CD4-positive, alpha-beta T cell (primary cell): Measurements from ENCODE around the gene CDS2. TPM values are rescaled to one million over a fixed set of nuclear protein-coding genes. Genes with fewer than 3 reads are reported as not detected.

Experiments
- ATAC-seq: fragments of 200-7000 bp; cut with Tn5 transposase; one replicate; pipeline ENCODE4 v1.10.0; 2022; ENCODE audit warnings: mild to moderate bottlenecking; ENCODE audit not compliant: poor library complexity
- CTCF ChIA-PET: fragments of 350-600 bp; sonication (Branson Sonifier 250); formaldehyde crosslinking; loops from one replicate; lab custom pipeline; 2021; ENCODE audit warnings: antibody characterized with exemption, inconsistent platforms; lab: Charles Lee
- POLR2A ChIA-PET: fragments of 350-600 bp; sonication (Branson Sonifier 250); formaldehyde crosslinking; loops from one replicate; lab custom pipeline; 2021; ENCODE audit warnings: antibody characterized with exemption, inconsistent platforms; lab: Charles Lee
- DNase-seq, 14 experiments: peaks; one replicate each; pipeline ENCODE4 v3.0.0-alpha.2; 2013 to 2020; ENCODE audit warnings: mixed read lengths in 2 of 14
- H3K27ac ChIP-seq, 2 donors: one replicate each; pipeline versions ENCODE4 v1.5.1 to v1.7.0; 2013; ENCODE audit warnings: low read length in 2 of 2, low read depth in 1 of 2, mild to moderate bottlenecking in 1 of 2
- H3K27me3 ChIP-seq, 2 experiments: 1 replicate in 1 of 2; 2 replicates in 1 of 2; pipeline versions ENCODE4 v1.6.1 to v1.7.0; 2013; ENCODE audit warnings: low read length in 2 of 2, control low read depth in 1 of 2, mild to moderate bottlenecking in 1 of 2, moderate library complexity in 1 of 2; ENCODE audit not compliant: insufficient read depth in 2 of 2, control insufficient read depth in 1 of 2
- H3K36me3 ChIP-seq: one replicate; pipeline ENCODE4 v1.6.1; 2013; ENCODE audit warnings: low read length, control low read depth; ENCODE audit not compliant: insufficient read depth
- H3K4me1 ChIP-seq: one replicate; pipeline ENCODE4 v1.6.1; 2013; ENCODE audit warnings: low read length, control low read depth; ENCODE audit not compliant: insufficient read depth
- H3K4me3 ChIP-seq: one replicate; pipeline ENCODE4 v1.5.1; 2013; ENCODE audit warnings: mild to moderate bottlenecking, low read length, moderate library complexity
- H3K9me3 ChIP-seq, 2 experiments: 1 replicate in 1 of 2; 2 replicates in 1 of 2; pipeline versions ENCODE4 v1.6.1 to v1.7.0; 2013; ENCODE audit warnings: low read length in 2 of 2, mild to moderate bottlenecking in 2 of 2, control low read depth in 1 of 2, moderate library complexity in 1 of 2; ENCODE audit not compliant: control insufficient read depth in 1 of 2, insufficient read depth in 1 of 2
- H3K27ac Mint-ChIP-seq: one replicate; pipeline ENCODE4 v1.8.0; 2020; ENCODE audit warnings: mixed read lengths
- H3K27me3 Mint-ChIP-seq: one replicate; pipeline ENCODE4 v1.8.0; 2021; ENCODE audit warnings: mixed read lengths
- H3K36me3 Mint-ChIP-seq: one replicate; pipeline ENCODE4 v1.8.0; 2021; ENCODE audit warnings: low read depth, mixed read lengths
- H3K4me1 Mint-ChIP-seq: one replicate; pipeline ENCODE4 v1.8.0; 2021; ENCODE audit warnings: low read depth, mixed read lengths
- H3K4me3 Mint-ChIP-seq: one replicate; pipeline ENCODE4 v1.8.0; 2020; ENCODE audit warnings: mild to moderate bottlenecking, mixed read lengths
- H3K9me3 Mint-ChIP-seq: one replicate; pipeline ENCODE4 v1.8.0; 2020; ENCODE audit warnings: mixed read lengths
- CTCF ChIP-seq: fragments of 200-600 bp; IDR thresholded peaks from one replicate; pipeline ENCODE4 v1.8.0; 2022; ENCODE audit warnings: antibody characterized with exemption, mild to moderate bottlenecking
- intact Hi-C, 2 experiments: fragments of 100-400 bp; cut with DNase I in 1 of 2; cut with micrococcal nuclease in 1 of 2; formaldehyde crosslinking; loops; one replicate each; pipeline versions ENCODE4 v1.15.1 to v1.9.0; 2023 to 2025; cut with DNase I, micrococcal nuclease
- total RNA-seq, 174 experiments: library from RNA in 2 of 174; stranded (reverse) in 2 of 174; gene quantifications; one replicate each; pipeline ENCODE4 v1.2.3 and lab custom pipeline; 2021 to 2026

The CDS2 gene
- total RNA-seq, 2 experiments from 2014 or later: 62.4 to 65.0 TPM

DNA sequence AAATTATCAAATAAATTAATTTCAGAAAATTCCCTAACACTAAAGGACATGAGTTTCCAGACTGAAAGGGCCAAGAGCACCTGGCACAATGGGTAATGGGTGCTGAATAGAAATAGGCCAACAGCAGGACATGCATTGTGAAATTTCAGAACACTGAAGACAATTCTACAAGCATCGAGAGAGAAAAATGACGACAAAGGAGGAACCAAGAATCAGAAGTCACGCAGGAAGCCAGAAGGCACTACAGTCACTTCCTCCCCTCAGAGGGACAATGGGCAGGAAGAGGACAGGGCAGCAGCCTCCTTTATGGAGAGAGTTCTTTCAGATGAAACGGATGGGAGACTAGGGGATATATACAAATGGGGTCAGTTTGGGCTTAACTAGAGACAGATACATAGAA lies 36.6 kb upstream of the CDS2 start:
- Mint-ChIP-seq H3K4me3 (no peak overlapping the region), H3K27me3 (no peaks in the 10 kb centered on the region), H3K36me3 (peaks cover 17% of the 10 kb centered on the region), H3K27ac (peak overlapping the region; percentile 32), H3K4me1 (peaks cover 20% of the 10 kb centered on the region), H3K9me3 (no peaks in the 10 kb centered on the region)
- POLR2A ChIA-PET: no interaction called here
- ATAC-seq (peak; percentile 29), DNase-seq (peak in 5 of 14 experiments; percentile 13 to 67 (median 58))
- no peak overlapping the region for H3K4me3 ChIP-seq
- peaks cover 9% of the 10 kb centered on the region for H3K4me1 ChIP-seq
- H3K9me3 ChIP-seq: no peaks in the 10 kb centered on the region
- TF ChIP-seq CTCF: no peak
- peak overlapping the region; percentile 5 to 18 for H3K27ac ChIP-seq
- H3K36me3 ChIP-seq: peaks cover 3% of the 10 kb centered on the region
- intact Hi-C loops: no loop called here
- H3K27me3 ChIP-seq: no peaks in the 10 kb centered on the region
- CTCF ChIA-PET: no interaction called here

DNA sequence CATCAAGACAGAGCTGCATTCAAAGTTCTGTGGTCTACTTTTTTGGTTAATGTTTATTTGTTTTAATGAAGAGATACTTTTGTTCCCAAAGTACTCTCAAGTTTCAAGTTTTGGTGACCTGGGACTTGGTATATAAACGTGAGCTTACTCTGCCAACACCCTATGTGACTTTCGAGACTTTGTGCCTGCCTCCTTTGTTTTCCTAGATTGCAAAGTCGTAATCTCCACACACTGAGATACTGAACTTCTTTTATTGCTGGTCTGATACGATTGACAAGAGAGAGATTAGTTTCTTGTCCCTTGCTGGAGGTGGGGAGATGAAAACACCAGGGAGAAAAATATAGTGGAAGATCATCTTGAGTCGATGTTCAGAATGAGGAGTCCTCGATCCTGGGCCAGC lies 34.9 kb upstream of the CDS2 start:
- Histone ChIP-seq H3K36me3 (peaks cover 11% of the 10 kb centered on the region), H3K4me3 (no peak overlapping the region), H3K9me3 (no peaks in the 10 kb centered on the region), H3K27me3 (no peaks in the 10 kb centered on the region), H3K27ac (no peak overlapping the region), H3K4me1 (peaks cover 9% of the 10 kb centered on the region)
- DNase-seq (no peak), ATAC-seq (no peak)
- H3K9me3 Mint-ChIP-seq: no peaks in the 10 kb centered on the region
- no peaks in the 10 kb centered on the region for H3K27me3 Mint-ChIP-seq
- H3K4me1 Mint-ChIP-seq: peaks cover 20% of the 10 kb centered on the region
- H3K36me3 Mint-ChIP-seq: peaks cover 30% of the 10 kb centered on the region
- no peak for TF ChIP-seq CTCF
- H3K4me3 Mint-ChIP-seq: no peak overlapping the region
- H3K27ac Mint-ChIP-seq: peak overlapping the region; percentile 34
- CTCF ChIA-PET: interaction anchor here (1.1 kb wide), 1 partner anchor 136 kb away, joined by 3 read pairs; no protein-coding TSS in a partner anchor
- POLR2A ChIA-PET: interaction anchor here (0.9 kb wide), 1 partner anchor 28 kb away, joined by 3 read pairs; the partner anchor contains the start of gene PCNA
- intact Hi-C loops: no loop called here

GRCh38 chr20:5092765-5093339 lies 34.0 kb upstream of the CDS2 start:
- no peaks in the 10 kb centered on the region for H3K27me3 ChIP-seq
- H3K4me1 ChIP-seq: peaks cover 9% of the 10 kb centered on the region
- ChIA-PET CTCF (no interaction called here), POLR2A (interaction anchor here (1.0 kb wide), 1 partner anchor 36 kb away, joined by 3 read pairs; no protein-coding TSS in a partner anchor)
- no peak for DNase-seq
- Mint-ChIP-seq H3K27ac (no peak overlapping the region), H3K36me3 (peaks cover 34% of the 10 kb centered on the region), H3K4me1 (peaks cover 20% of the 10 kb centered on the region), H3K27me3 (no peaks in the 10 kb centered on the region), H3K4me3 (no peak overlapping the region), H3K9me3 (no peaks in the 10 kb centered on the region)
- intact Hi-C loops: no loop called here
- H3K4me3 ChIP-seq: no peak overlapping the region
- TF ChIP-seq CTCF: no peak
- no peak for ATAC-seq
- peaks cover 15% of the 10 kb centered on the region for H3K36me3 ChIP-seq
- no peaks in the 10 kb centered on the region for H3K9me3 ChIP-seq
- no peak overlapping the region for H3K27ac ChIP-seq
